GM12878 (cell line): ENCODE results near the gene CYSRT1. TPM values are rescaled to one million over a fixed set of nuclear protein-coding genes. Genes with fewer than 3 reads are reported as not detected.

Experiments used
- ATAC-seq: fragments of 200-7000 bp; cut with Tn5 transposase; 3 replicates; pipeline ENCODE4 v1.9.1; 2020; ENCODE audit warnings: mild to moderate bottlenecking, moderate library complexity
- BruUV-seq: library from RNA; stranded (reverse); fragments of 400-500 nt; replicated peaks from 2 replicates; lab custom pipeline; 2021; lab: Mats Ljungman, UMichigan
- CTCF ChIA-PET: fragments of 300-600 bp; sonication (Branson Sonifier 250); formaldehyde crosslinking; extraction: SDS; loops from one replicate; lab custom pipeline; 2021; ENCODE audit warnings: inconsistent platforms; lab: Yijun Ruan, JAX
- POLR2A ChIA-PET: fragments of 350-600 bp; formaldehyde crosslinking; extraction: SDS; loops from one replicate; lab custom pipeline; 2021; ENCODE audit warnings: inconsistent platforms; lab: Charles Lee
- RAD21 ChIA-PET: fragments of 300-600 bp; sonication (Branson Sonifier 250); formaldehyde crosslinking; loops from one replicate; lab custom pipeline; 2023; ENCODE audit warnings: antibody characterized with exemption; ENCODE audit not compliant: unreplicated experiment; lab: Charles Lee
- SMC1A ChIA-PET: fragments of 300-600 bp; sonication (Branson Sonifier 250); formaldehyde crosslinking; loops from one replicate; lab custom pipeline; 2023; ENCODE audit not compliant: unreplicated experiment, uncharacterized antibody; lab: Charles Lee
- DNase-seq: peaks from one replicate; pipeline ENCODE4 v3.0.0-alpha.2; 2011; ENCODE audit warnings: low read depth, low spot score
- FAIRE-seq: peaks from 3 replicates; lab custom pipeline; 2011; peaks lifted over from hg19 to GRCh38; lab: Jason Lieb, UNC
- H2AFZ ChIP-seq: 2 replicates; pipeline ENCODE4 v1.6.0; 2011; ENCODE audit warnings: low read depth, low read length, control low read depth; ENCODE audit not compliant: control insufficient read depth
- H3K27ac ChIP-seq: 2 replicates; pipeline ENCODE4 v1.5.1; 2011; ENCODE audit warnings: control low read depth; ENCODE audit not compliant: control insufficient read depth, insufficient read depth
- H3K27me3 ChIP-seq, 2 experiments: replicated peaks in 1 of 2; 2 replicates each; pipeline versions ENCODE4 v1.6.0 to v1.6.1; 2011; ENCODE audit warnings: low read length in 1 of 2; ENCODE audit not compliant: control insufficient read depth in 2 of 2, insufficient read depth in 2 of 2
- H3K36me3 ChIP-seq, 2 experiments: 2 replicates each; pipeline ENCODE4 v1.5.1; 2011; ENCODE audit warnings: low read length in 1 of 2; ENCODE audit not compliant: control insufficient read depth in 2 of 2, insufficient read depth in 2 of 2
- H3K4me1 ChIP-seq: 2 replicates; pipeline ENCODE4 v1.6.1; 2011; ENCODE audit warnings: mild to moderate bottlenecking, low read length, moderate library complexity, mixed read lengths; ENCODE audit not compliant: control insufficient read depth, insufficient read depth
- H3K4me2 ChIP-seq: 2 replicates; pipeline ENCODE4 v1.6.0; 2011; ENCODE audit warnings: control low read depth; ENCODE audit not compliant: control insufficient read depth, insufficient read depth
- H3K4me3 ChIP-seq: fragments of 200-600 bp; sonication (generic); 2 replicates; pipeline ENCODE4 v1.5.1; 2016
- H3K79me2 ChIP-seq: 2 replicates; pipeline ENCODE4 v1.6.0; 2011; ENCODE audit warnings: low read length; ENCODE audit not compliant: control insufficient read depth, insufficient read depth
- H3K9ac ChIP-seq: 2 replicates; pipeline ENCODE4 v1.8.0; 2011; ENCODE audit warnings: low read length, control low read depth, mixed read lengths; ENCODE audit not compliant: control insufficient read depth, insufficient read depth
- H3K9me3 ChIP-seq: replicated peaks from 3 replicates; pipeline ENCODE4 v1.5.1; 2011; ENCODE audit warnings: mild to moderate bottlenecking, low read length; ENCODE audit not compliant: control insufficient read depth, insufficient read depth
- H4K20me1 ChIP-seq: 2 replicates; pipeline ENCODE4 v1.6.0; 2011; ENCODE audit not compliant: control insufficient read depth, insufficient read depth
- POLR2A ChIP-seq: IDR thresholded peaks from 2 replicates; pipeline ENCODE4 v1.6.1; 2011; ENCODE audit warnings: low read depth, mild to moderate bottlenecking, low read length
- WGBS: methylation state at CpG from one replicate; pipeline ENCODE4 v1.1.6; 2016; ENCODE audit warnings: low lambda C conversion rate; ENCODE audit not compliant: insufficient replicate concordance, insufficient coverage; ENCODE audit errors: missing lambda C conversion rate; 5-methylcytosine and 5-hydroxymethylcytosine counted together
- in situ Hi-C: fragments of 300-500 bp; cut with MboI; formaldehyde crosslinking; loops from 9 replicates; pipeline ENCODE4 v1.14.3; 2018; ENCODE audit warnings: mixed read lengths
- intact Hi-C: fragments of 100-400 bp; cut with micrococcal nuclease; formaldehyde crosslinking; loops from one replicate; pipeline ENCODE4 v1.14.2; 2022; ENCODE audit not compliant: unreplicated experiment
- polyA plus RNA-seq, 11 experiments: library from polyadenylated mRNA; depleted of rRNA in 4 of 11; unstranded in 6 of 11; stranded (reverse) in 5 of 11; fragments of >200 nt; fragmentation: Nextera tagmentation in 4 of 11; fragmentation: Illumina TruSeq in 1 of 11; extraction: Ambion mirVana in 4 of 11; extraction: Trizol in 1 of 11; gene quantifications; 1 replicate in 1 of 11; 2 replicates in 10 of 11; pipeline versions ENCODE4 v1.2.1 to v1.2.3, GENCODE V29; 2011 to 2016; ENCODE audit warnings: inconsistent platforms in 2 of 11, missing spikeins in 2 of 11, low read depth in 1 of 11
- total RNA-seq, 4 experiments: library from RNA; depleted of rRNA in 3 of 4; stranded (reverse); fragments of >200 nt in 3 of 4; fragmentation: Illumina TruSeq in 1 of 4; extraction: Trizol in 1 of 4; gene quantifications; 2 replicates each; pipeline versions ENCODE4 v1.2.1 to v1.2.3, GENCODE V29; 2013 to 2021
- TF ChIP-seq, protein P1 (sequence below): IDR thresholded peaks from 2 replicates; pipeline ENCODE4 v1.6.1; 2011; ENCODE audit warnings: borderline replicate concordance, low read depth, mild to moderate bottlenecking, moderate library complexity, mixed read lengths, low read length; ENCODE audit not compliant: insufficient read depth; ENCODE audit errors: extremely low read length

CYSRT1 gene
- total and polyA plus RNA-seq, 10 of the 15 experiments (the other 5 are each of a cell fraction or from before 2014, with no cell fraction given): 0.24 to 3.6 (median 0.97) TPM; not detected in 1

DNA sequence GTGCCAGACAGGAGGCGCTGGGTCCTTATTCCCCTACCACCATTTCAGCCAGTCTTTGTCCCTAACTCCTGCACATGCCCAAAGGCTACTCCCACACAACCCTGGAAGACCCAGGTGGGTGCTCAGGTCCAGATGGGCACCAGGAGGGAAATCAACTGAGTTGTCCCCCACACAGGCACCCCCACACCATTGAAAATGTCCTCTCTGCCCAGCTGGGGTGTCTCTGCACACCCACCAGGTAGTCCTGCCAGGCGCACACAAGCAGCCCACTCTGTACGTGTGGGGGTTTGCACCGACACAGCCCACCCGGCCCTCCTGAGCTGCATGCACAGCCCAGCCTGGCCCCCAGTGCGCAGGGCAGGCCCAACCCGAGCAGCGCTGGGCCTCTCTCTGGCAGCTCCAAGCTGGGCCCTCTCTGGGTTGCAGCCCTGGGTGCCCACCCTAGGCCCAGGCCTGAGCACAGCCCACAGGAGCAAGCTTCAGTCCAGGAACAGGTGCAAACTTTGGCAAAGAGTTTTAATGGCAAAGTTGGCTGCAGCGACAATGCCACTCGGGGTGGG, 5.1 kb upstream of the CYSRT1 start:
- FAIRE-seq (no peak), DNase-seq (no peak), ATAC-seq (no peak)
- Histone ChIP-seq H2AFZ (no peak overlapping the region), H3K27ac (no peak overlapping the region), H3K9ac (no peak overlapping the region), H3K4me2 (no peak overlapping the region), H3K27me3 (no peaks in the 10 kb centered on the region), H3K36me3 (peaks cover 0 to 2% of the 10 kb centered on the region in 2 experiments; a peak in 2 of 4 replicates), H3K4me3 (no peak overlapping the region), H3K4me1 (peaks cover 12% of the 10 kb centered on the region), H3K9me3 (no peaks in the 10 kb centered on the region), H4K20me1 (no peaks in the 10 kb centered on the region), H3K79me2 (no peaks in the 10 kb centered on the region)
- SMC1A ChIA-PET: interaction anchor here (0.5 to 1.1 kb wide), 2 partner anchors 17 to 101 kb away, joined by 3 read pairs; no protein-coding TSS in a partner anchor
- TF ChIP-seq, protein P1, sequence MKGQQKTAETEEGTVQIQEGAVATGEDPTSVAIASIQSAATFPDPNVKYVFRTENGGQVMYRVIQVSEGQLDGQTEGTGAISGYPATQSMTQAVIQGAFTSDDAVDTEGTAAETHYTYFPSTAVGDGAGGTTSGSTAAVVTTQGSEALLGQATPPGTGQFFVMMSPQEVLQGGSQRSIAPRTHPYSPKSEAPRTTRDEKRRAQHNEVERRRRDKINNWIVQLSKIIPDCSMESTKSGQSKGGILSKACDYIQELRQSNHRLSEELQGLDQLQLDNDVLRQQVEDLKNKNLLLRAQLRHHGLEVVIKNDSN: no peak
- TF ChIP-seq POLR2A: peak; percentile 41; the same call in 1 of the 2 replicates
- CTCF ChIA-PET: no interaction called here
- RAD21 ChIA-PET: interaction anchor here (0.5 kb wide), 1 partner anchor 267 kb away, joined by 3 read pairs; no protein-coding TSS in a partner anchor
- intact Hi-C loops (loop anchor here (5.0 to 10.0 kb wide), 2 partner anchors 33 to 175 kb away; partner anchors contain the start of genes ANAPC2, NPDC1 and SSNA1), in situ Hi-C loops (no loop called here)
- POLR2A ChIA-PET: interaction anchor here (0.6 to 1.4 kb wide), 3 partner anchors 19 to 69 kb away, joined by 4 to 5 read pairs (median 5); partner anchors contain the start of gene TPRN
- BruUV-seq: no TSS peak
- 94% methylated on average over 10 of the region's 10 CpGs for WGBS
